OCI-LY1 (cell line): ENCODE data around the gene RNF38.

Source experiments
- H2AFZ ChIP-seq: fragments of 200-600 bp; sonication (generic), shearing (Covaris generic); 2 replicates; pipeline ENCODE4 v1.6.0; 2014; ENCODE audit warnings: antibody characterized with exemption, mild to moderate bottlenecking, low read length
- H3F3A ChIP-seq: fragments of 200-600 bp; sonication (generic), shearing (Covaris generic); 2 replicates; pipeline ENCODE4 v1.6.0; 2014; ENCODE audit warnings: mild to moderate bottlenecking, antibody characterized with exemption, low read length, moderate library complexity; ENCODE audit not compliant: insufficient read depth
- H3K27ac ChIP-seq: fragments of 200-600 bp; sonication (generic); 2 replicates; pipeline ENCODE4 v1.5.1; 2014; ENCODE audit warnings: low read length, mixed run types, mild to moderate bottlenecking, low read depth; ENCODE audit not compliant: poor library complexity, severe bottlenecking
- H3K27me3 ChIP-seq: fragments of 200-600 bp; sonication (generic); 2 replicates; pipeline ENCODE4 v1.6.0; 2014; ENCODE audit warnings: antibody characterized with exemption, mild to moderate bottlenecking, low read length, moderate library complexity; ENCODE audit not compliant: insufficient read depth
- H3K36me3 ChIP-seq: fragments of 200-600 bp; sonication (generic); 2 replicates; pipeline ENCODE4 v1.6.1; 2014; ENCODE audit warnings: mild to moderate bottlenecking, antibody characterized with exemption, low read length, moderate library complexity, mixed read lengths; ENCODE audit not compliant: insufficient read depth
- H3K4me1 ChIP-seq: fragments of 200-600 bp; sonication (generic); 2 replicates; pipeline ENCODE4 v1.5.1; 2014; ENCODE audit warnings: mild to moderate bottlenecking, low read length, moderate library complexity; ENCODE audit not compliant: insufficient read depth, severe bottlenecking
- H3K4me2 ChIP-seq: fragments of 200-600 bp; sonication (generic), shearing (Covaris generic); 2 replicates; pipeline ENCODE4 v1.6.1; 2014; ENCODE audit warnings: low read length
- H3K4me3 ChIP-seq: fragments of 200-600 bp; sonication (generic); 2 replicates; pipeline ENCODE4 v1.5.1; 2014; ENCODE audit warnings: low read length, low read depth, mild to moderate bottlenecking, mixed read lengths; ENCODE audit not compliant: poor library complexity, severe bottlenecking
- H3K79me2 ChIP-seq: fragments of 200-600 bp; shearing (Covaris generic); 2 replicates; pipeline ENCODE4 v1.6.1; 2016; ENCODE audit warnings: mixed run types, low read length, mixed read lengths; ENCODE audit not compliant: insufficient read depth
- H3K9ac ChIP-seq: fragments of 200-600 bp; sonication (generic), shearing (Covaris generic); 2 replicates; pipeline ENCODE4 v1.6.1; 2014; ENCODE audit warnings: mild to moderate bottlenecking, low read length, mixed read lengths
- H3K9me2 ChIP-seq: fragments of 200-600 bp; sonication (generic), shearing (Covaris generic); 2 replicates; pipeline ENCODE4 v1.6.1; 2014; ENCODE audit warnings: low read depth, mild to moderate bottlenecking, low read length, mixed read lengths
- H3K9me3 ChIP-seq: fragments of 200-600 bp; shearing (Covaris generic); 2 replicates; pipeline ENCODE4 v1.6.1; 2014; ENCODE audit warnings: low read length, mixed read lengths
- H4K20me1 ChIP-seq: fragments of 200-600 bp; sonication (generic), shearing (Covaris generic); 2 replicates; pipeline ENCODE4 v1.6.0; 2016; ENCODE audit warnings: mild to moderate bottlenecking, low read length; ENCODE audit not compliant: insufficient read depth
- EZH2 ChIP-seq: fragments of 200-600 bp; sonication (generic), shearing (Covaris generic); IDR thresholded peaks from 2 replicates; pipeline ENCODE4 v1.8.0; 2017; ENCODE audit warnings: borderline replicate concordance, mixed run types, mild to moderate bottlenecking, antibody characterized with exemption, low read length, moderate library complexity, mixed read lengths
- TF ChIP-seq, protein P1 (sequence below): fragments of 200-600 bp; sonication (generic), shearing (Covaris generic); IDR thresholded peaks from 2 replicates; pipeline ENCODE4 v1.5.1; 2017; ENCODE audit warnings: mild to moderate bottlenecking, antibody characterized with exemption, low read length, moderate library complexity, mixed read lengths

RNF38 gene

DNA sequence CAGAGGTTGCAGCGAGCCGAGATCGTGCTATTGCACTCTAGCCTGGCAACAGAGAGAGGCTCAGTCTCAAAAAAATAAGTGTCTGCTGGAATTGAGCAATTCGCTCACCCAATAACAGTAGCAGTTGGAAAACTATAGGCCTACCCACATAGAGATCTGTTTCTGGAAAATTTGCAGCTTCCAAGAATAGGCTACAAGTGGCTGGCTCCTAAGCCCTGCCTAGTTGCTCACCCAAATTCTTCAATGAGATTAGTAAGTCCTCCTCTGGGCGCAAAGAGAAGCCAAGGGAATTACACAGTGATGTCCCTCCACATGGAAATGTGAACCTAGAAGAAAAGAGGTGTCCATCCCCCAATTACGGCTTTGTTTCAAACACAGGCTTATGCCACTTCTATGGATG, 42.6 kb upstream of the RNF38 start:
- Histone ChIP-seq H3K79me2 (peaks cover 32% of the 10 kb centered on the region), H3K9me2 (no peaks in the 10 kb centered on the region), H2AFZ (no peak overlapping the region), H4K20me1 (no peaks in the 10 kb centered on the region), H3K4me3 (no peak overlapping the region), H3F3A (no peaks in the 10 kb centered on the region), H3K4me2 (no peak overlapping the region), H3K9me3 (no peaks in the 10 kb centered on the region), H3K27ac (no peak overlapping the region), H3K4me1 (no peaks in the 10 kb centered on the region), H3K36me3 (no peaks in the 10 kb centered on the region), H3K9ac (no peak overlapping the region), H3K27me3 (no peaks in the 10 kb centered on the region)
- TF ChIP-seq, protein P1, sequence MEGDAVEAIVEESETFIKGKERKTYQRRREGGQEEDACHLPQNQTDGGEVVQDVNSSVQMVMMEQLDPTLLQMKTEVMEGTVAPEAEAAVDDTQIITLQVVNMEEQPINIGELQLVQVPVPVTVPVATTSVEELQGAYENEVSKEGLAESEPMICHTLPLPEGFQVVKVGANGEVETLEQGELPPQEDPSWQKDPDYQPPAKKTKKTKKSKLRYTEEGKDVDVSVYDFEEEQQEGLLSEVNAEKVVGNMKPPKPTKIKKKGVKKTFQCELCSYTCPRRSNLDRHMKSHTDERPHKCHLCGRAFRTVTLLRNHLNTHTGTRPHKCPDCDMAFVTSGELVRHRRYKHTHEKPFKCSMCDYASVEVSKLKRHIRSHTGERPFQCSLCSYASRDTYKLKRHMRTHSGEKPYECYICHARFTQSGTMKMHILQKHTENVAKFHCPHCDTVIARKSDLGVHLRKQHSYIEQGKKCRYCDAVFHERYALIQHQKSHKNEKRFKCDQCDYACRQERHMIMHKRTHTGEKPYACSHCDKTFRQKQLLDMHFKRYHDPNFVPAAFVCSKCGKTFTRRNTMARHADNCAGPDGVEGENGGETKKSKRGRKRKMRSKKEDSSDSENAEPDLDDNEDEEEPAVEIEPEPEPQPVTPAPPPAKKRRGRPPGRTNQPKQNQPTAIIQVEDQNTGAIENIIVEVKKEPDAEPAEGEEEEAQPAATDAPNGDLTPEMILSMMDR = no peak
- no peak for TF ChIP-seq EZH2

DNA sequence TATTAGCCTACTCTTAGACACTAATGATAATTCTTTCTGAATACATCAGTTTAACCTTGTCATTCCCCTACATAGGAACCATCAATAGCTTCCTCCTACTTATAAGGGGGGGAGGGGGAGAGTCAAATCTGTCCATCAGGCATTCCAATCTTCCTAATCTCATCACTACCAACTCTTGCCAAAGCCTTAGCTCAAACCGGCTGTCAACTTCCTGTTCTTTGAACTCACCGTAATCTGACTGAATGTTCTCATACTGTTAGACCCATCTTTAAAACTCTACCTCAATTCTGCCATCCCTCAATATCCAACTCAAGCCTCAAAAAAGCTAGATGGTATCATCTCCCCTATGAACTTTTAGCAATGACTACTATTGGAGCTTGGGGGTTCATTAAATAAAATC, 41.9 kb upstream of the RNF38 start:
- no peaks in the 10 kb centered on the region for H3K4me1 ChIP-seq
- H3K9me2 ChIP-seq = no peaks in the 10 kb centered on the region
- TF ChIP-seq EZH2 = no peak
- TF ChIP-seq, protein P1 = no peak
- no peaks in the 10 kb centered on the region for H3K9me3 ChIP-seq
- no peak overlapping the region for H3K9ac ChIP-seq
- H3K4me3 ChIP-seq = no peak overlapping the region
- H4K20me1 ChIP-seq = no peaks in the 10 kb centered on the region
- H3F3A ChIP-seq = no peaks in the 10 kb centered on the region
- H3K27ac ChIP-seq = no peak overlapping the region
- H3K4me2 ChIP-seq = no peak overlapping the region
- H3K27me3 ChIP-seq = no peaks in the 10 kb centered on the region
- H3K36me3 ChIP-seq = no peaks in the 10 kb centered on the region
- no peak overlapping the region for H2AFZ ChIP-seq
- H3K79me2 ChIP-seq = peaks cover 25% of the 10 kb centered on the region

DNA sequence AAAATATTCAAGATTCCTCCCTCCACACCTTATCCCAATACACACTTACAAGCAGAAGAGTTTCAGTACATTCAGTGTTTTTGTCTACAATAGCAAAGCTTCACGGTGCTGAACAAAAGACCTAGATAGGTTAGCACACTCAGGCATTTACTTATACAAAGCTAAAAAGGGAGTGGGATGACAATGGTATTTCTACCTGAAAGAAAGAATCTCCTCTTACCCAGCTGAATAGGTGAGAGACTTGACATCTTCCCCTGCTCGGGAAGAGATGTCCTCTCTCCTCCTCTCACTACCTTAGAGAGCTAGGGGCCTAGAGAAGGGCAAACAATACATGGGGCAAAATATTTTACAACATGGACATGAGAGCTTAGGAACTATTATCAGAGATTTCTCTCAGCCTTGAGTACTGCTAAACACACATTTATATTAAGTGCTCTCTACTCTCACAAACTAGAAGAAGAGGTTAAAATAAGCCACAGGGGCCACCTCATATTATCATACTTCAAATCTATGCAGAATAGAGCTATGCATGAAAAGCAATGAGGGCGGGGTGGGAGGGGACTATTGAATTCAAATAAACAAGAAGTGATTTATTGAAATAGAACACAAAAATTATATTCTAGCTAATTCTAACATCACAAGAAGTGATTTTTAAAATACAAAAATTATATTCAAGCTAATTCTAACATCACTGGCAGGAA, 38.6 kb upstream of the RNF38 start:
- no peaks in the 10 kb centered on the region for H4K20me1 ChIP-seq
- no peak overlapping the region for H3K4me3 ChIP-seq
- H3K27me3 ChIP-seq = no peaks in the 10 kb centered on the region
- peaks cover 18% of the 10 kb centered on the region for H3K79me2 ChIP-seq
- H3K27ac ChIP-seq = no peak overlapping the region
- no peak overlapping the region for H3K4me2 ChIP-seq
- H3K9me3 ChIP-seq = no peaks in the 10 kb centered on the region
- no peak overlapping the region for H2AFZ ChIP-seq
- no peaks in the 10 kb centered on the region for H3K4me1 ChIP-seq
- H3K9me2 ChIP-seq = no peaks in the 10 kb centered on the region
- no peaks in the 10 kb centered on the region for H3F3A ChIP-seq
- H3K9ac ChIP-seq = no peak overlapping the region
- TF ChIP-seq, protein P1 = no peak
- no peak for TF ChIP-seq EZH2
- no peaks in the 10 kb centered on the region for H3K36me3 ChIP-seq
